HG02798 (cell line): ENCODE data around the gene LRCH1.

ENCODE experiments used
- ATAC-seq: cut with Tn5 transposase; IDR thresholded peaks from one replicate; pipeline ENCODE4 v1.9.1; 2021; ENCODE audit warnings: mild to moderate bottlenecking; ENCODE audit not compliant: unreplicated experiment, poor library complexity

Gene LRCH1

GRCh38 chr13:46773541-46773940 is 220.6 kb downstream of the LRCH1 start:
- ATAC-seq, result no peak

DNA sequence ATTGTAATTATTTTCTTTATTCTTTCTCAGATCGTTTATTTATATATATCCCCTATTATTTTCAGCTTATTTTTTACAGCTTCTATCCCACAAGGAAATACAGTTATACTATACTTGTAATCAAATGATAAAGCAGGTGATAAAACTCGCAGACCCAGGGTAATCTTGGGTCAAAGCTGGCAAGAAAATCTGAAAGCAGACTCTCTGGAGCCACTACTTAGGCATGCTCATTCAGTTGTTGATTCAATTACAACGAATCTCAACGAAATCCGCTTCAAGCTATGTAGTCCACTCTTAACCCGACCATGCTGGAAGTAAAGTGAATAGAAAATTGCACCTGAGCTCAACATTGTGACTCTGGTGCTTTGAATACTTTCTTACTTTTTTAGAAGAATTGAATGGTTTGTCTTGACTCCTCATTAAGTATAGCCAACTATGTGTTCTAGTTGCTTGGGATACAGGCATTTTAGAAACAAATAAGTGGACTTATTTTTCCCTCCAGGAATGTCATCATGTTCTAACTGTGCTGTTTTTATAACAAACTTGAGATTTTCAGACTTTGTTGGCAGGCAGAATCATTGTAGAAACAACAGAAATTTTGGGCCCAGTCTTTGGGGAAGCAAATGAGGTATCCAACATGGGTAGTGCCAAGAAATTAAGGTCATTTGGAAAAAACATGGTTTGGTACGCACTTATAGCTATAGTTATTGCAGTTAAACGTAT is 222.6 kb downstream of the LRCH1 start:
- ATAC-seq, result no peak

DNA sequence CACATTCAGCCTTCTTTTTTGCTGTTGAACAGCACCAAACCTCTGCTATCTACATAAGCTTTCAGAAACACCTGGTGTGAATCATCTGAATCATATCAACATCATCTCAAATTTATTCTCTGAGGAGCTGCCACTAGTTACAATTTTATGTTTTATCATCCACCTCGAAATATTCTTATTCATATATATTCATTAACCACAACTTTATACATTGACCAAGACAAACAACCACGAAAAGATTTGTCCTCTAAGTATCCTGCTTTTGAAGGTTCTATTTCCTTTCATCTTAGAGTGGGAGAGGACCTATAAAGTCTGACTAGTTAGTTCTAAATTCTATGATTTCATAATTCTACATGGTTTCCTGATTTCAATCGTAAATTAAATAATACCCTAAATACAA is 225.1 kb downstream of the LRCH1 start:
- no peak for ATAC-seq

DNA sequence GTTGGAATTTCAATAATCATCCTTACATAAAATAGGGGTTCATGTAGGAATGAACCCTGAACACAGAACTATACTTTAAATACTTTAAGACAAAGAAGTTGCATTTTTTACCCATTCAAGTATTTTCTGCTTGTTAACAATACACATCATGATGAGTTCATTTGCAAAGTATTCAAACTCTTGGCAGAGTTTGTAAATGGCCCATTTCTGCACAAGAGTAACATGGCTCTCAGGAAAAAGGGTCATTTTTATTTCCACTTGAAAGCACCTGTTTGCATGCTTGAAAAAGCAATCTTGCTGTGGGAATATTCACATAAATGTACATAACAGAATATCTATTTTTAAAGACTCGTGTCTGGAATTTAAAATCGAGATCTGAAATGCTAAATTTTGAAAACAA is 225.9 kb downstream of the LRCH1 start:
- ATAC-seq, result no peak

DNA sequence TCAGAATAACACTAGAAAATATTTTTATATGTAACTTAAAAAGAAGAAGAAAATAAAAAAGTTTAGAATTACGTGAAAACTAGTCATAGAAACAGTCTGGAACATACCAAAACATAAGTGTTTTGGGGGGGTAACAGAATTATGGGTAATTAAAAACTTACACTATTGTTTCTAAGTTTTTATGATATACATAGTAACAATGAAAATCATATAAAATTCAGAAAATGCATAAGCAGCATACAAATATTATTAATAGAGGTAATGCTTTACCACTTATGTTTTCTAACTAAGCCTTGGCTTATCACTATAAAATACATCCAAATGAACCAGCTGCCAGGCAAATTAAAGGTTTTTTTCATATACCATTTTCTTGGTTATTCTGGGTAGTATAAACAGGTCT is 229.1 kb downstream of the LRCH1 start:
- ATAC-seq, result no peak

GRCh38 chr13:46782691-46783090 is 229.7 kb downstream of the LRCH1 start:
- ATAC-seq, result no peak

GRCh38 chr13:46783504-46783903 is 230.5 kb downstream of the LRCH1 start:
- ATAC-seq, result no peak

- ATAC-seq, result no peak
Measured at GRCh38 chr13:46795321-46795720, 242.4 kb downstream of the LRCH1 start.

DNA sequence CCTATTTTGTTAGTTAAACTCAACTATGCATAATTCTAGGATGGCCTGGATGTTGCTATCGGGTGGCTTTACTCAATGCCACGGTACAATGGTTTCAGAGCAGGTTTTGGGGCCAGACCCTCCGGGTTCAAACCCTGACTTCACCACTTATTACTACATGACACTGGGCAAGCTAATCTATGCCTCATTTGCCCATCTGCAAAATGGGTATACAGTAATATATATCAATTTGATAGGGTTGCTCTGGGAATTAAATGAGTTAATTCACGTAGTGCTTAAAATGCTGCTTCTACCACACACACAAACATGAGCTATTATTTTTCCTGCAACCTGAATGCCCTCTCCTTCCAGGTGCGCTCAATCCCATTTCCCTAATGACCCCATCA is 243.2 kb downstream of the LRCH1 start:
- no peak for ATAC-seq

DNA sequence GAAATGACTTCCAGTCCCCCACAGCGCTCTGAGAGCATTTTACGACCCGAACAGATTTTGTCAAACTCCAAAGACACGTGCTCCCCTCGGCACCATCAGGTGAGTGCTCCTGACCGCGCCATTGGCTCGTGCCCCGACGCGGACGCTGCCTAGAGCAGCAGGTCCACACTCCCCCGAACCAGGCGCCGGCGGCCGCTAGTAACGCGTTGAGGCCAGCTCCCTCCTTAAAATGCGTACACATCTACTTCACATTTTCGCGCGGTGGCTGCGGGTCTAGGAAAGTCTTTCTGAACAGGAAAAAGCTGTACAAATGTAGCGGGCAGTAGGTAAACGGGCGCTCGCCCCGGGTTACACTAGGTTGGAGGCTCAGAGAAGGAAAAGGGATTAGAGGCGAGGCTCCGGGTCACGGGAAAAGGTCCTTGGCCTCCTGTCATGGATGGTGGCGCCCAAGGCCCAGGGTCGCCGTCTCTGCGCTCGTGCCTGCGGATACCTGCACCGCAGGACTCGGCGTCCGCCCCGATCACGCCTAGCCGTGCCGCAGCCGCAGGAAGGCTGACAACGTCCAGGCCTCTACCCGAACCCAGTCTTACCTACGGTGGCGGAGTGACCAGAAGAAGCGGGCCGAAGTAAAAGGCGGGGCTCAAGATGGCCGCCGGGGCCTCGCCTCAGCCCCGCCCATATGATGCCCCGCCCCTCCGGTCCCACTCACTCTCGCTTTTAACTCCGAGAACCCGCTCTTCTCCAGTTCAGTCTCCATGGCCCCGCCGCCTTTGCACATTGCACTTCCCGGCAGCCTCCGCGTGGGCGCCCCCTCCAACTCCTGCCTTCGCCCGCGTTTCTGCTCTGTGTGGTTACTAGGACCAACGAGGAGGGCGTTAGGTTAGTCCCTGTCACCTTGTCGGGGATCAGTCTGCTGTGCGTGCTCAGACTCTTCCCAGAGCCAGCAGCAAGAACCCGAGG is 243.8 kb downstream of the LRCH1 start, which contains the start of gene ESD:
Gene ESD, minus strand, starts transcription at position 647 of the 960 bp plus-strand sequence. CDS start 5,748 bp downstream, outside the sequence.
- peak; percentile 91 for ATAC-seq

DNA sequence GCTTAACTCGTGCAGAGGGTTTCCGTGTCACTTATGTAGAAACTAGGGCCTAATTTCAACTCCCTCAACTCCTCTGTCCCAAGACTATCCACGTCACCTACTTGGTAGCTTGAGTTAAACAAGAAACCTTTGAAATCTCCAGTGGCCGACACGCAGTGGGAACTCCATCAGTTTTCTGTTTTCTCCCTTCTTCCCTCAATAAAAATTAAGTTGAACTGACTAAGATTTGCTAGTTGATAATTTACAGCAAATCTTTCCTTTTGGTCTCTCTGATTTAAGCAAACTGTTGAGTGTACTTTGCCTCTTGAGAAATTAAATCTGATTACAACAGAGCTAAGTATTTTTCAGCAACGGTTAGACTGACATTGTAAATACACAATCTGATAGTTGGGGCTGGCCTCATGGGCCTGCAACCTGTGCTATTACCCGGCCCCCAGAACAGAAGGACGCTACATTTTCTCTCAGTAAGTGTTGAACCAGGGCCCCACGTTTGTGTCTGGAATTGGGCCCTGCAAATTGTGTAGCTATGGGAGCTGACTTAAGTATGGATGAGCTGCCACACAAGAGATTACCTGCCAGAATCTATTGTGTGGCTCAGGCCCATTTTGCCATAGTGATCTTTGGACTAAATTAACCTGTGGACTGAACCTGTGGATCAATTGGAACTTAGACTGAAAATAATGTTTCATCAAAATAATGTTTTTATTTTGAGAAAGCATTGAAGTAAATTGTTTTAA is 244.7 kb downstream of the LRCH1 start:
- ATAC-seq, result no peak

DNA sequence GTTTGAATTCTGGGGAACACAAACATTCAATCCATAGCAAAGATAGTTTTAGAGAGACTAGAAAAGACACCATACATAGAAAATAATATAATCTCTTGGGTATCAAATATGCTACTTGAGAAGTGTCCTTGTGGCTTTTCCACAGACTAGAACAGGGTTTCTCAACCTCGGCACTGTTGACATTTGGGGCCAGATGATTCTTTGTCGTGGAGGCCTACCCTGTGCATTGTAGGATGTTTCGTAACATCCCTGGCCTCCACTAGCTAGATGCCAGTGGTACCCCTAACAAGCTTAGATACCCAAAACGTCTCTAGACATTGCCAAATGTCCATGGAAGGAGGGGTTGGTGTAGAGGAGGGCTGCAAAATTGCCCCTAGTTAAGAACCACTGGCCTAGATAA is 246.2 kb downstream of the LRCH1 start:
- no peak for ATAC-seq

- ATAC-seq, result no peak
Measured at GRCh38 chr13:46801858-46802257, 248.9 kb downstream of the LRCH1 start.
